GM21786 (cell line): ENCODE measurements around the gene CFAP99.

ENCODE experiments used
- ATAC-seq: cut with Tn5 transposase; IDR thresholded peaks from one replicate; pipeline ENCODE4 v1.9.1; 2021; ENCODE audit not compliant: unreplicated experiment

Gene CFAP99

DNA sequence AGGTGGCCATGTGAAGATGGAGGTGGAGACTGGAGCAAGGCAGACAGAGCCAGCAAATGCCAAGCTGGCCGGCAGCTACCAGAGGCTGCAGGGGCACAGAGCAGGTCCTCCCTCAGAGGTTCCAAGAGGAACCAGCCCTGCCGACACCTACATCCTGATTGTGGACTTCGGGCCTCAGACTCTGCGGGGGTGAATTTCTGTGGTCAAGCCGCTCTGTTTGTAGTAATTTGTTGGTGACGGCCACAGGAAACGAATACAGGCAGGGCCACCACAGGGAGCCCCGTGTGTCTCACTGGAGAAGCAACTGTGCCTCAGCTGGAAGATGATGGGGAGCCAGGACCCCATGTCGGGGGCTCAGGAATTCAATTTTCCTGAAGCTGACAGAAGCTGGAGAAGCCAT, 28.6 kb upstream of the CFAP99 start:
- ATAC-seq = no peak

DNA sequence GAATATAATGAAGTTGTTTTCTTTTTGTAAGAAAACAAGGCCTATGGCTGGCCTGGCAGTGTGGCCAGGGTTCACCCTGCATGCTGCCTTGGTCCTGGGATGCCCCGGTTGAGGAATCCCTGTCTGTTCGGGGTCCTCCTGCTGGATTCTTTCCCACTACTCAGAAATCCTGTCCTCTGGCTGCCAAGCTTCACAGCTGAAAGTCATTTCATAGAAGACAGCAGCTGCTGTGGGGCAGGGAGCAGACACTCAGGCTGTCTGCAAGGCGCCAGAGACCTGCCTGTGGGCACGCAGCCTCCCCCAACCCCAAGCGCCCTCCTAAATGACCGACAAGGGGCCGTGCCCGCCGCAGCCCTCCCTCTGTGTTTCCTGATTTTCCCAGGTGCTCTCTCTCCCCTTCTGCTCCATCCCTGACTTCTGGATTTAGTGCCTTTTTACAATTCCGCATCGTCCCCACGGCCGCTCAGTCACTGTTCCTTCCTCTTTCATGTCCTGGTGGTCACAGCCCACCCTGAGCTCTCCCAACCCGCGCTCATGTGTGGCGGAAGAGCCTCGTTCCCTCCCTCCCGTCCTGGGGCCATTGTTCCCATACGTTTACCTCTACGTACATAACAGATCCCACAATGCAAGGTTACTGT, 27.9 kb upstream of the CFAP99 start:
- no peak for ATAC-seq

DNA sequence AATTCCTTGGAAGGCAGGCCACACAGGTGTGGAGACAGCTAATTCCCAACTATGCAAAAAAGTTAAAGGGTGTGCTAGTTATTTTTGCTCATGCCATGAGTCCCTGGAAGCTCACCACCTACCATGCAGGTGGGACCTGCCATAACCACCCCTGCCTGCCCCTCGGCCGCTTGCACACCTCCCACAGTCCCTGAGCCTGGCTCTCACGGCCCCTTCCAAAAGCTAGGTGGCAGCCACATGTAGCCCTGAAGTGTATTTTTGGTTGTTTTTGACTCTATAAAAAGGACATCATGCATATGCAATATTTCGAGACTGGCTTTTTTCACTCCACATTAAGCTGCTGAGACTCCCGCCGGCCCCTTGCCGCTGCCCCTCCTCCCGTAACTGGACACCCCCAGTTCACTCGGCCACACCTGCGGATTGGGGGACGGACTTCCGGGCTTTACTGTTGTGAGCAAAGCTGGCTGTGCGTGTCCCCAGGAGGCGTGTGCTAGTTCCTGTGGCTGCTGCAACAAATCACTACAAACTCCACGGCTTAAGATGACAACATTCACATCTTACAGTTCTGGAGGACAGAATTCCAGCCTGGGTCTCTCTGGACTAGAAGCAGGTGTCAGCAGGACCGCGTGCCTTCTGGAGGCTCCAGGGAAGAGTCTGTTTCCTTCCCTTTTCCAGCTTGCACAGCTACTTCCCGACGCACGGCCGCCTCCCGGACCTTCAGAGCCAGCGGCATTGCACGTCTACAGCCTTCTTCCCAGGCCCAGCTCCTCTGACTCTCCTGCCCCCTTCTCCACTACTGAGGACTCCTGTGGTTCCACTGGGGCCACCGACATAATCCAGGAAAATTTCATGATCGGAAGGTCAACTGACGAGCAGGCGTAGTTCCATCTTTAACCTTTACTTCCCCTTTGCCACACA, 25.1 kb upstream of the CFAP99 start:
- ATAC-seq = peak; percentile 69

DNA sequence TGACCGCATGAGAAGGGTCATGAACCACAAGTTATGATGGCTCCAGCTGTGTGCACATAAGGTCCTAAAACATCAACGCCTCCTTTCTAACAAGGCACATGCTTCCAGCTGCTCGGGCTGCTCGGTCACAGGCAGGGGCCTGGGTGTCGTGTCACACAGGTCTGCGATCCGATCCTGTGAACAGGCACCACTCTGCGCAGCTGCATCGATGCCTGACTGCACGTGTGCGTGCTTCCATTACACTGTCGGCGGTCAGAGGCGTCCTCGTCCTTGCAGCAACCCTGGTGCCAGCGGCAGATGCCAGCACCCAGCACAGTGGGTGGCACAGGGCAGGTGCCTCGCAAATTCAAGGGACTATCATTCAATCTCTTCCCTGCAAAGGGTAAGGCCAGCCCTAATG, 24.2 kb upstream of the CFAP99 start:
- ATAC-seq = no peak

DNA sequence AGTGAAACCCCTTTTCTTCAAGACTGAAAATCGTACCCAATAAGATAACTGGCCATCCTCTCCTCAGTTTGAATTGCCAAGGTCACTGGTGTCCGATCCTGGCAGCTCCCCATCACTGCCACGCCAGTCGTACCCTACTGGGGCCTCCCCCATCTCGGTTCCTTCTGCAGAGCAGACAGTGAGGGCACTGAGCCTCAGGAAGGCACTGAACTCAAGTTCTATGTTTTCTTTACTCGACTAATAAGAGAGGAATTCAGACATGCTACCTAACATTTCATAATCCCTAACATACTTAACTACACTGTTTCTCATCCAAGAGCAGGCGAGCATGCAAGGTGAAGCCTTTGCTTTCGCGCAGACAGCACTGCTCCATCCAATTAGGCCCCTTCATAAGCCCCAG, 23.7 kb upstream of the CFAP99 start:
- ATAC-seq = no peak

DNA sequence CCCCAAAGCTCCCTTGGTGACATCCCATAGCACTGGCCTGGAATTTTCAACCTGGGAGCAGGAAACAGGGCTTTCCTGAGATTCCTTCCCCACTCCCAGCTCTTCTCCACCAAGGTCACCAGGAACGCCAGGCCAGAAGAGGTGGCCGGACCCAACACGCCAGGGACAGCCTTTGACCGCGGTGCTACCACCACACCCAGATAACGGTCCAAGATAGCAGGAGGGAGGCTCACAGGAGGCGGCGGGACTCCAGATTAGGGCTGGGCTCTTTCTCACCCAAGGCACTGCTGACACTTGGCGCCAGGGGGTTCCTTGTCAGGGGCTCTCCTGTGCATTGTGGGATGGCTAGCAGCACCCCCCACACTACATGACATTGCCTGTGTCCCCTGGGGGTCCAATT, 23.2 kb upstream of the CFAP99 start:
- no peak for ATAC-seq

DNA sequence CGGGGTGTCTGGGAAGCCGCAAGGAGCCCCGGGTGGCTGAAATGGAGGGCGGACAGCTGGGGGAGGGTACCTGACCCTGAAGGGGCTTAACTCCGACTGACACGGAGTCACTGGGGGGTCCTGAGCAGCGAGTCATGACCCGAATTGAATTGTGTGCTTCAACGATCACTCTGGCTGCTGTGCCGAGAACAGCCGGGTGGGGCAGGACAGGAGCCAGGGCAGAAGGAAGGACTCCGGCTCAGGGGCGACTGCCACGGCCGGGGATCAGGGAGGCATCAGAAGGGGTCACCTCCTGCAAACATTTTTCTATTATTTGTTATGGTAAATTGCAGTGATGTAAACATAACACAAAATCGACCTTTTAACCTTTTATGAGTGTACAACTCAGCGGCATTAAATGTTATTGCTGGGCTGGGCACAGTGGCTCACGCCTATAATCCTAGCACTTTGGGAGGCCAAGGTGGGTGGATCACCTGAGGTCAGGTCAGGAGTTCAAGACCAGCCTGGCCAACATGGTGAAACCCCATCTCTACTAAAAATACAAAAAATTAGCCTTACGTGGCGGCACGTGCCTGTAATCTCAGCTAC, 21.9 kb upstream of the CFAP99 start:
- ATAC-seq = no peak

DNA sequence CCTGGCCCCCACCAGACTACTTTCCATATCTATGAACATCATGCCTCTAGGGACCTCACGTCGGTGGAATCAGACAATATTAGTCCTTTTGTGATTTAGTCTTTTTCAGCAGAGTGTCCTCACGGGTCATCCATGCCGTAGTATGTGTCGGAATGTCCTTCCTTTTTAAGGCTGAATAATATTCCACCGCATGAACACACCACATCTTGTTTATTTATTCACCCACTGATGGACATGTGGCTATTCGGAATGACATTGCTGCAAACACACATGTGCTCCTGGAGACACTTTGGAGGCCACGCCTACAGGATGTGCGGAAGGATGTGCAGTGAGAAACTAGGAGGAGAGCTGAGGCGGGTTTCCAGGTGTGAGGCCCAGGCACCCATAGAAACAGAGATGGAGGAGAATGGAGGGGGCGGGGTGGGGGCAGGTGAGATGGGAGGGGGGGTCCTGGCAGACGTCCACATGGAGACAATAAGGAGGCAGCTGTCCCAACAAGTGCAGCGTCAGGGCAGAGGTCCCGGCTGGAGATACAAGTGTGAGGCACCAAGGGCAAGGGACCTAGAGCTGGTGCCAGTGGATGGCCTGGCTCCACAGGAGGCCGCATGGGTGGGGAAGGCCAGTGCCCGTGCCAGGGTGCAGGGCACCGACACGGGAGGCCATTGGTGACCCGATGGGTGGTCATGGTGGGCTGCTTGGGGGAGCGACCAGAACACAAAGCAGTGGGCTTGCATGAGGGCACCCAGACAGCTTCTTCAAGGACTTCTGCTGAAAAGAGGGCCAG, 21.0 kb upstream of the CFAP99 start:
- no peak for ATAC-seq

DNA sequence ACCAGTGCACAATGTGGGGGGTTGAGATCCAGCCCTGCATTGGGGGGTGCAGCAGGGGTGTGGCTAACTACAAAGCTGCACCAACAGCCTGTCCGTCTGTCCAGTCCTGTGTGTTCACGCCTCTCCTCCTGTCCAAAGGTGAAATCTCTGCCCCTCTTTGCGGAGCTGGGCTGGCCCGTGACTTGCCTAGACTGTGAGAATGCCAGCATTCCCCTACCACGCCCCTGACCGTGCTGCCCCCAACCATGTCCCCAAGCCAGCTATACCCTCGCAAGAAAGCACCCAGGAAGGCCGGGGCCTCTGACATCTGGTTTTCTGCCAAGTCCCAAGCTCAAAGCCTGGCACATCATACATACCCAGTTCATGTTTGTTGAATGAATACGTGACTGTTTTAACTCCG, 19.5 kb upstream of the CFAP99 start:
- ATAC-seq = no peak

DNA sequence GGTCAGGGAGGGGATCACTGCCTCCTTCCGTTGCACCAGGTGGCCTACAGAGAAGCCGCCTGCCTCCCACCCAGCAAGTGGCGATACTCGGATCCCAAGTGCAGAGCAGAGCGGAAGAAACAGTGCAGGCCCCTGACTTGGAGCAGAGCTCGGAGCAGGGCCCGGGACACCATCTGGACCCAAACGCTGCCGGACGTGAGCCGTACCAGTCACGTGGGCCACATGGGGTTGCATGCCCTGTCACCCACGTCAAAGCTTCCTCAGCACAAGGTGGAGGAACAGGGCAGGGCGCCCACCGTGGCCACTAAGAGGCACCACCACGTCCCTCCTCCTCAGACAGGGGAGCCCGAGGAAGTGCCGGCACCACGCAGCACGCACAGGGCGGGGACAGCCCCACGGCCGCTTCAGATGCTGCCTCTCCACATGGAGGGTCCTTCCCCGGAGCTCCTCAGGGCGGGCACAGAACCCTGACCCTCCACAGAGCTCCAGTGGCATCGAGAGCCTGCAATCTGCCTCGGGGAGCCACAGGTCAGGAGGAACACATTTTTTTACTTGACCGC, 19.0 kb upstream of the CFAP99 start:
- no peak for ATAC-seq

DNA sequence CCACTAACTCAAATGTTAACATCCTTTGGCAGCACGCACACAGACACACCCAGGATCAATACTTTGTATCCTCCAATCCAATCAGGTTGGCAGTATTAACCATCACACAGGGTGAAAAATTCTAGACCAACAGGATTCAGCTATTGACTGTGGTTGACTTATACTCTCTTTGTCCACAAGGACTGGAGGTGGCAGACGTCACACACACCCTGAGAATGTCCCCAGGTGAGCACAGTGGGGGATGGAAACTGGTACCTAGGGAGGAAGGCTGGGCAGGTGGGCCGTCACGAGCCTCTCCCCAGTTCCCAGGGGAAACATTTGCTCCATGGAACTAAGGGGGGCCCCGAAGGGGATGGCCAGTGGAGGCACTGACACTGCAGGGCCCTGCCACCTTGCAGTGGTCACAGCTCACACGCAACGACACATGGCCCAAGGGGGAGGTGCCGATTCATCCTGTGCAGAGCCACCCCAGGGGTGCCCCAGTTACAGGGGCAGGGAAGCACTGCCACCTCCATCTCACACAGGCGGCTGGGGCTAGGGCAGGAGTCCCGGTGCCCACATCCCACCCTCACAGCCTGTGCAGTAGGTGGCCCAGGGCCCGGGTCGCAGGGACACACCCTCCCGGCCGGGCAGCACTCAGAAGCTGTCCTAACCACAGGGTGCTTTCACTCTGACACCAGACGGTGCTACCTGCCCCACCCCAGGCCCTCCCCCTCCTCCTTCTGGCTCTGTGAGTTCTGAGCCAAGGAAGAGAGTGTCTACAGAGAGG, 17.7 kb upstream of the CFAP99 start:
- no peak for ATAC-seq

DNA sequence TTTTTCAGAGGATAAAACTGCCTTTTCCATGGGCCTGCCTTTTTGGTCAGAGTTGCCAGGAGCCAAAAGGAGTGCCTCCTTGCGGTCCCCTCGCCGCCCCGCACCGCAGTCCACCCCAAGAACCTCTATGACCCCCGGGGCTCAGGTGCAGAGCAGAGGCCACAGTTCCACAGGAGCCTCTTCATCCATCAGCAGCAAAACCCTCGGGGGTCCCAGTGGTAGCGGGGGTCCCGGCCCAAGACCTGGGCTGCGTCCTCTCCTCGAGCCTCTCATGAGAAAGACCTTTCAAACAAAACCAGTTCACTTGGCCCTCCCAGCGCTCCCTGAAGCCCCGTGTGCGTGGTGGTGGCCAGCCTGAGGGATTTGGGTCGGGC, 17.2 kb upstream of the CFAP99 start:
- ATAC-seq = no peak

DNA sequence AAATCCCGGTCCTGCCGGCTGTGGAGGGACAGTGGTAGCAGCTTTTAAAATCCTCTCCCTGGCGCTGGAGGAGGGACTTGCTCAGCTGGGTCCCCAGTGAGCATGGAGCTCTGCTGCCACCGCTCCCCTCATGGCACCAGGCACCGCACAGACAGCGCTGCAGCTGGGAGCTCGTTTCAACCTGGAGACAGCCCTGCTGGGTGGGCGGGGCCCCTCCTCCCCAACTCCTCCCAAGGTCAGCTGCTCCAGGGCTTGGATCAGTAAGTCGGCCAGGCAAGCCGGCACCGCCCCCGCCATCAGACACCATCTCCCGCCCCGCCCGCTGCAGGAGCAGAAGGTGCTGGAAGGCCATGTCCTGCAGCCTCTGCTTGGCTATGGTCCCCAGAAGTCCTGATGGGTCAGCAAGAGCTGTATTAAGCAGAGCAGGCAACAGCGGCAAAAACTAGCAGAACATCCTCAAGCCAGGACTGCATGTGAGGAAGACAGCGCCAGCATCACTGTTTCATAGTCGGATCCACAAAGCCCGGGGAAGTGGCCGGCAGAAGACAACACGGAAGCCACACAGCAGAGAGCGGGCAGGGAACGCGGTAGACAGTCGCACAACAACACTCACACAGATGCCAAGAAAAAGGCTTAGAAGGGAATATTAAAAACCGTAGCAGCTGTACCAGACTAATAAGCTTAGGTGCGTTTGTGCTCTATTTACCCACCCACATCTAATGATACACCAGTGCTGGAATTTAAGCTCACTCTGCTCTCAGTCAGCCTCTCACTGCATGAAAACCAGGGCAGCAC, 16.5 kb upstream of the CFAP99 start:
- ATAC-seq = no peak

DNA sequence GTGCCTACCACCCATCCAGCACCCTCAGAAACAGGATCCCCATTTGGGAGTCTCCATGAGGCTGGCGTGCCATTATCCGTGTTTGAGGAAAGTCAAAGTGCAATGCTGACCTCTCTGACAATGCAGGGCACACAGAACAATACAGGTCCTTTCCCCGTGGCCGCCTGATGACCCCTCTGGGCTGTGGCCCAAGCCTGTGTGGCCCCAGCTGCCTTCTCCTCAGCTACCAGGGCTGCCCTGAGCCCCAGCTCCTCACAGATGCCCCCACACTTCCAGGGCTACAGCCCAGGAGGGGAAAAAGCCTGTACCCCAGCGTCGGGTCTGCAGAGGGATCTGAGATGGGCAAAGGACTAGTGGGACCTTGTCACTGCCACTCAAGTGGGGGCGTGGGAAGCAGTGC, 15.8 kb upstream of the CFAP99 start:
- no peak for ATAC-seq

DNA sequence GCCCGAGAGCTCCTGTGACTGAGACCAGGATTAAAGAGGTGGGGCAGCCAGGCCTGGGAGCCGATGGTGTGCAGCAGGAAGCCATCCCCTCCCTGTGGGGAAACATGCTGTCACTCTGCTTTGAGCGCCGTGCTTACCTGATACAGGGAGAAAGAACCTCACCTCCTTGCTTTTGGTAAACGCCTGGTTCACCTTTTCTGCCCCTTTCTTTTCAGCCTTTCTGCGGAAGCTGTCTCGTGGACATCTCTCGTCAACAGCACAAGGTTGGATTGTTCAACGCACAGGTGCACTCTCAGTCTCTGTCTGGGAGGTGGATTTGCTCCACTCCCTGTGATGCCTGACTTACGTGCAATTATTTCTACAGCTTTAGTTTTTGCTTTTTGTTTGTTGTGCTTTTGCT, 12.3 kb upstream of the CFAP99 start:
- no peak for ATAC-seq

DNA sequence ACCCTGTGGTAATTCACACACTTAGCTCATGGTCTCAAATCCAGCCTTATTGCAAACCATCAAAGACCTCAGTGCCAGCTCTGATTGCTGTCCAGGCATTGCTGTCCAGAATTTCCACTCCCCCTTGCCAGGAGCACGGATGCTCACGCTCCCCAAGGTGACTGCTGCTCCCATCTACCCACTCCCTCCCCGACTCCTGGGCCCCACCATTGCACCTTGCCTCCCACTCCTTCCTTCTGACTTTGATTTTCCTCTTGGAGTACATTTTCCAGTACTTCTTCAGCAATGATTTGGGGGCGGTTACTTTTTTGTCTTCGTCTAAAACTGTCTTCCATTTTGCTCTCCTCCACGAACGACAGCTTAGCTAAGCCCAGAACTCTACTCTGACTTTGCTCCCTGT, 11.8 kb upstream of the CFAP99 start:
- no peak for ATAC-seq

DNA sequence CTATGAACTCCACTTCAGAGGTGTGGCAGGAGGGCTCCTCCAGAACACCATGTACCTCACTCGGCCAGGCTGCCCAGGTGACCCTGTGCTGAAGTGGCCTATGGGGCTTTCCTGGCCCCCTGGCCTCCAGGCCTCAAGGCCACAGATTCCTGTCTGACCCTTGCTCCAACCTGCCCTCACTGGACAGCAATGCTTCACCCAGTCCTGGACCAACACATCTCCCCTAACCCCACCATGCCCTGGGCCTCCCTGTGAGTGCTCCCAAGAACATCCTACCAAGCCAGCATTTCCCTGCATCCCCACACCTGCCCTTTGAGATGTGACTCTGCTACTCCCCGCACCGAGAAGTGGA, 10.8 kb upstream of the CFAP99 start:
- ATAC-seq = no peak

DNA sequence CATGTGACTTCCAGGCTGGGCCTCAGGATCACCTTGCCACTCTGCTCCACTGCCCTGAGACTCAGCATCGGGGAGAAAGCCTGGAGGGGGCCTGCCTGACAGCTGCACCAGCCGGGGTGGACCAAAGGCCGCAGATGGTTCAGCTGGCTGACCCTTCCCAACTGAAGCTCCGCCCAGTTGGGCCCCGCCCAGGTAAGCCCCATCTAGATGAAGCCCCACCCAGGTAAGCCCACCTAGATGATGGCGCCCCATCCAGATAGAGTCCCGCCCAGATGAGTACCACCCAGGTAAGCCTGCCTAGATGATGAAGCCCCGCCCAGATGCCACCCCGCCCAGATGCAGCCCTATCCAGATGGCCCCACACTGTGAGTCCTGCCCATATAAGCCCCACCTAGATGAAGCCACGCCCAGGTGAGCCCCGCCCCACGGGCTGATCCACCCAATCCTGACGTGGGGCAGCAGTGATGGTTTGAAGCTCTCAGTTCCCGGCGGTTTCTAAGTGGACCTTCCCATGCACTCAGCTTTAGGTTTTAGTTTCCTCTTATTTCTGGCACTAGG, 10.3 kb upstream of the CFAP99 start:
- ATAC-seq = no peak

DNA sequence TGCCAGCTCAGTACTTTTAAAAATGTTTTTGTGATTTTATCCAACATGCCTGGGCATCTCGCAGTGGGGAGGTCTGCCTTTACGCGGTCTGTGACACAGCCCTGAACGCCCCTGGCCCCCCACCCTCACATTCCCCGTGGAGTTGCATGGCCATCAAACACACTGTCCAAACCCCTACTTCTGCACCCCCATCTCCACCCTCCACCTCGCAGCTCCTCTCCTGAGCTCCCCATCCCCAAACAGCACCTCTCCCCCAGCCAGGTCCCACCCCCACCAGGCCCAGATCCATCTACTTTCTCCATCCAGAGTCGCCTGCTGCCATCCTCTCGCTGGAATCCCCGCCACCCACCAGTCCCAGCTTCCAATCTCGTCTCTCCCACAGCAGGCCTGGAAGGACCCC, 9.8 kb upstream of the CFAP99 start:
- no peak for ATAC-seq
